COLO668 (cell line): ENCODE measurements around the gene TMEM63A.
"Not testable (repeated sequence)": the region's sequence is repeated elsewhere in the genome, so short reads cannot be mapped to it uniquely, and the experiment has no call there.

Source experiments
- DNase-seq: peaks from one replicate; lab custom pipeline; 2025; ENCODE audit not compliant: unreplicated experiment; lab: John Stamatoyannopoulos, UW

TMEM63A gene

GRCh38 chr1:225909477-225909876 is 27.3 kb upstream of the TMEM63A start:
- DNase-seq = peak; percentile 27

- peak; percentile 85 for DNase-seq
Observed at GRCh38 chr1:225908773-225909172, 26.6 kb upstream of the TMEM63A start.

DNA sequence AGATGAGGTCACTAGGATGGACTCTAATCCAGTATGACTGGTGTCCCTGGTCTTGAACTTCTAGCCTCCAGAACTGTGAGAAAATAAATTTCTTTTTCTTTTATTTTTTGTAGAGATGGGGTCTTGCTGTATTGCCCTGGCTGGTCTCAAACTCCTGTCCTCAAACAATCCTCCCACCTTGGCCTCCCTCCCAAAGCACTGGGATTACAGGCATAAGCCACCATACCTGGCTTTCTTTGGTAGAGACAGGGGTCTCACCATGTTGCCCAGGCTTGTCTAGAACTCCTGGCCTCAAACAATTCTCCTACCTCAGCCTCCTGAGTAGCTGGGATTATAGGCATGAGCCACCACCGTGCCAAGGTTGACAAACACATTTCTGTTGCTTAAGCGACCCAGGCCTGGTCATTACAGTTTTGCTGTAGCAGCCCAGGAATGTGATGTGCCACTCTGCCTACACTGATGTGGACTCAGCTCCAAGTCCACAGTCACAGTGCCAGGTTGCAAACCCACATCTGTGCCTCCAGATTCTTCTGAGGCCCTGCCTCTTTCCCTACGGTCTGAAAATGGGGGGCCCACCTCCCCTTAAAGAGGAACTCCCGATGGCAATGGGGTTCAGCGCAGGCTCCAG is 25.9 kb upstream of the TMEM63A start:
- DNase-seq = peak; percentile 55

- DNase-seq = no peak
Observed at GRCh38 chr1:225907341-225907740, 25.2 kb upstream of the TMEM63A start.

DNA sequence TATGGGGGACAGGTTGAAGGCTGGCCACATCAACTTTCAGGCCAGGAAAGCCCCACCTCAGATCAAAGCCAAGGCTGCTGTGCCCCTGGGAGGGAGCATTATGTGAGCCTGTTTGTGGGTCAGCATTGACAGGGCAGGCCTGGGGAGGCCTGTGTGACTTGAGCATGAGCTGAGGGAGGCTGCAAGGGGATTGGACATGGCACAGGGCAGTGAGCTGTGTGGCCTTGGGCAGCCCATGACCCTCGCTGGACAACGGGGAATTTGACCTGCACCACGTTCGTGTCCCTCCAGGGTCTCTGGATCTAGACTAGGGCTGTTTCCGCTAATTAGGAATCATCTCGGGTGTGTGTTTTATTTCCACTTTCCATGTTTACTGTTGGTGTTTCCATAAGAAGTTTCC is 24.3 kb upstream of the TMEM63A start:
- no peak for DNase-seq

DNA sequence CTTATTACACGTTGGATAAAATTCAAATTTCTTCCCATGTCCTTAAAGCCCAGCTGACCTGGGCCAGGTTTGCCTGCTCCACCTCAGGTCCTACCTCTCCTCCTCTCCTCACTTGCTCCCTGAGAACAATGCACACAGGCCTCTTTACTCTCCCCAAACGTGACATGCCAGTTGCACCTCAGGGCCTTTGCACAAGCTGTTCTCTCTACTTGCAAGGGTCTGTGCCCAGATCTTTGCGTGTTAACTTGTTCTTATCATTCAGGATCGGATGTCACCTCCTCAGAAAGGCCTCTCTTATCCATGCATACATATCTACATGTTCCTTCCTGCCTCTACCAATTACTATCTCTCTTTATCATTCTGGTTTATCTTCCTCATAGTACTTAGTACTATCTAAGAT is 21.4 kb upstream of the TMEM63A start:
- DNase-seq = no peak

GRCh38 chr1:225899044-225899925 is 17.1 kb upstream of the TMEM63A start:
- no peak for DNase-seq

GRCh38 chr1:225897595-225898514 is 15.7 kb upstream of the TMEM63A start:
- peak; percentile 82 for DNase-seq

GRCh38 chr1:225896937-225897549 is 14.9 kb upstream of the TMEM63A start:
- peak; percentile 84 for DNase-seq

DNA sequence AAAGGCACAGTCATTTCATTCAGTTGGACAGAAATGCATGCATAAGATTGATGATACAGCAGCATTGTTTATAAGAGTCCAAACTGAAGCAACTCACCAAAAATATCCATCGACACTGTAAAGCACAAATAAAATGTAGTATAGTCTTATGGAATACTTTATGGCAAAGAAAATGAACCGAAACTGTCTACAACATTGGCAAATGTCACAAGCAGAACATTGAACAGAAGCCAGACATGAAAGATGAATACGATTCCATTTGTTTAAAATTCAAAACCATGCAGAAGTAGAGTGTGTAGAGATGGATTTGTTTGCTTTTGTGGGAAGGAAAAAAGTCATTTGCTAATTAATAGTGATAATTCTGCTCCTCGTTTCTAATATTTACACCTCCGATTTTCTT is 14.3 kb upstream of the TMEM63A start:
- no peak for DNase-seq

DNA sequence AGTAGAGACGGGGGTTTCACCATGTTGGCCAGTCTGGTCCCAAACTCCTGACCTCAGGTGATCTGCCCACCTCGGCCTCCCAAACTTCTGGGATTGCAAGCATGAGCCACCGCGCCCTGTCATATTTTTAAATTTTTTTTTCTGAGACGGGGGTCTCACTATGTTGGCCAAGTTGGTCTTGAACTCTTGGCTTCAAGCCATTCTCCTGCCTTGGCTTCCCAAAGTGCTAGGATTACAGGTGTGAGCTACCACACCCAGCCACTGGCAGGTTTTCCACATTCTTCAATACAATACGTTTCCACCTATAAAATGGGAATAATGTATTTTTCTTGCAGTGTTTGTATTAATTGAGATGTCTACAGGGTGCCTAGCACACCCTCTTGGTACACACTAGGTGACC is 10.1 kb upstream of the TMEM63A start:
- no peak for DNase-seq

DNA sequence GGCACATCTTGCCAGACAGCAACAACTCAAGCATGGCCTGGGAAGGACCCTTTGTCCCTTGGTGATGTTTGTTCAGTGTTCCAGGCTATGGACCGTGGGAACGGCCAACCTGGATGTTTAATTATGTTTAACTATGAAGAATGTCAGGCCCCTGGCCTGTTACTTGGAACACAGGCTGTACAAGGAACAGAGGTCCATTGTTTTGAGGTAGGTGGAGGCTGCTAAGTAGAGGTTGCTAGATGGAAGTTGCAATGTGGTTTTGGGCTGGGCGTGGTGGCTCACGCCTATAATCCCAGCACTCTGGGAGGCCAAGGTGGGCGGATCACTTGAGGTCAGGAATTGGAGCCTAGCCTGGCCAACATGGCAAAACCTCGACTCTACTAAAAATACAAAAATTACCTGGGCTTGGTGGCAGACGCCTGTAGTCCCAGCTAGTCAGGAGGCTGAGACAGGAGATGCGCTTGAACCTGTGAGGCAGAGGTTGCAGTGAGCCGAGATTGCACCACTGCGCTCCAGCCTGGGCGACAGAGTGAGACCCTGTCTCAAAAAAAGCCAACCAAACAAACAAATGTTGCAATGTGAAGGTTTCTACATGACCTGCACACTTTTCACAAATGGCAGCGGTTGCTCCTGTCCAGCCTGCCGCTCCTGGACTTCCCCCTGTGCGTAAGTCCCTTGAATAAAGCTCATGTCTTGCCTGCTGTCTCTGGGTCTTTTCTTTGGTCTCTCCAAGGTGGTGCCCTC is 9.2 kb upstream of the TMEM63A start:
- DNase-seq = no peak

DNA sequence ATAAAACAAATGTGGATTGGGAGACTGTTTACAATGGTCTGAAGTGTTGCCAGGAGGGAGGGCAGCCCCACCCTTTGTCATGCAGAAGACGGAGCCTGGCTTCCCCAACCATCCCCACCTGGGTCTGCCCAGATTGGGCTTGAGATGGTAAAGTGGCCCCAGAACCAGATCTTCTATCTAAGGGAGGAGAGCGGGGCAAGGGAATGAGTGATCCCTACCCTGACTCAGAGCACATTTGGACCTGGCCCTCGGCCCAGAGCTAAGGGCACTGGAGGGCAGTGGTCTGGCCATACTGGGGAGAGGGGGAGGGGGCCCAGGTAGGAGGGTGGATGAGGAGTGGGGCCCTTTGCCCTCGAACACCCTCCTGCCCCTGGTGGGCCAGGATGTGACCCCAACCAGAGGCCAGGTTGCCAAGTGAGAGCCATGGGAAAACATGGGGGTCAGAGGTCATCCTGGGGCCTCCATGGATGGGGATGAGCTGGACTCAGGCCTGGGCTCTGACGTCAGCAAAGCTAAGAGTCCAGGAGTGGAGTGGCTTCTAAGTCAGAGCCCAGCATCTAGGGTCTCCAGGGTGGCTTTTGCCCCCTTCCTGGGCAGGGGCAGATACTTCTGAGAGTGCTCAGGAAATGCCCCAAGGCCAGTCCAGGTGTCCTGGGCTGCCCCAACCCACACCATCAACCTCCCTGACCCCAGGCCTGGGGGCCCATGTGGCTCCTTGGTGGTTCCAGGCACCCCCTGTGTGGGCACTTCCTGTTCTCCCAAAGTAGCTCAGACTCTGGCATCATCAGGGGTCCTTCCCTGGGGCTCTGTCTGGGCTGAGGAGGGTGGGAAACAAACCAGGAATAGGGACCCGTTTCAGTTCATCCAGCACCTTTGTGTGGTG is 8.4 kb upstream of the TMEM63A start:
- DNase-seq = no peak

GRCh38 chr1:225889743-225890142 is 7.6 kb upstream of the TMEM63A start:
- no peak for DNase-seq

- DNase-seq = no peak
Observed at GRCh38 chr1:225888898-225889601, 6.9 kb upstream of the TMEM63A start, which contains the start of gene LEFTY1. Gene LEFTY1 (minus strand): TSS chr1:225889146. CDS start chr1:225889066, 80 bp downstream.

DNA sequence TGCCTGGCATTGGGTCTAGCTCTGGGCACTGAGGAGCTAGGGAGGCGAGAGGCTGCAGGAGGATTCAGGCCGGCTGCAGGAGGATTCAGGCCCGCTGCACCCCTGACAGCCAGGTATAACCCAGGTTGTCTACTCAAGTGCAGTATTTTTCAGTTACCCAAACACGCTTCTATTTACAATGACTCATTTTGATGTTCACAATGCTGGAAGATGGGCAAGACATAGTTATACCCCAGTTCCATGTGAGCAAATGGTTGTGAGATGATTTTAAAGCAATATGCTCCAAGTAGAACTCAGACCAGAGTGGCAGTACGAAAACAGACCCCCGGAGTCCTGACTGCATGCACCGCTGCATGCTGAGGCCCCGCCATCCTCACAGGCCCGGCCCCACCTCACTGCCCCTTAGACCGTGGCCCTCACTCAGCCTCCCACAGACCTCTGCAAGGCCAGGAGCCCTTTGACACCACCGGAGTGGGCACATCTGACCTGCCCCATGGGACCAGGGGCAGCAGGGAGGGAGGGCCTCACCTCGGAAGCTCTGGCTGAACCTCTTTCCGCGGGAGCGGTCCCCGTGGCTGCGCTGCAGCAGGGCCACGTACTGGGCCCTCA is 6.2 kb upstream of the TMEM63A start:
- DNase-seq = no peak

- not testable (repeated sequence) for DNase-seq
Observed at GRCh38 chr1:225887554-225888288, 5.5 kb upstream of the TMEM63A start.

- DNase-seq = no peak
Observed at GRCh38 chr1:225887030-225887314, 4.8 kb upstream of the TMEM63A start.
